Bronchial epithelial cell (primary cell): Measurements from ENCODE around the gene XAGE5. TPM values are rescaled to one million over a fixed set of nuclear protein-coding genes. Genes with fewer than 3 reads are reported as not detected.

Experiments used
- DNase-seq: peaks from one replicate; pipeline ENCODE4 v3.0.0-alpha.2; 2010; ENCODE audit warnings: low read depth
- FAIRE-seq: peaks from 2 replicates; lab custom pipeline; 2011; peaks lifted over from hg19 to GRCh38; lab: Jason Lieb, UNC
- H3K27me3 ChIP-seq: 2 replicates; pipeline ENCODE4 v1.5.1; 2011; ENCODE audit warnings: low read length; ENCODE audit not compliant: control insufficient read depth, insufficient read depth
- H3K36me3 ChIP-seq: 2 replicates; pipeline ENCODE4 v1.5.1; 2011; ENCODE audit warnings: low read length; ENCODE audit not compliant: control insufficient read depth, insufficient read depth
- H3K4me3 ChIP-seq: 2 replicates; pipeline ENCODE4 v1.5.1; 2011; ENCODE audit warnings: mild to moderate bottlenecking, low read depth, low read length, control low read depth
- total RNA-seq: library from RNA; depleted of rRNA; stranded (reverse); fragments of >200 nt; gene quantifications from 2 replicates; pipeline ENCODE4 v1.2.1, GENCODE V29; 2014
- TF ChIP-seq, protein P1 (sequence below): IDR thresholded peaks from 2 replicates; pipeline ENCODE4 v1.5.1; 2011; ENCODE audit warnings: mild to moderate bottlenecking, moderate library complexity, low read length, control low read depth, inconsistent platforms; ENCODE audit not compliant: insufficient read depth, severe bottlenecking

Gene XAGE5
- total RNA-seq, 1 donor from 2014 or later, result not detected

DNA sequence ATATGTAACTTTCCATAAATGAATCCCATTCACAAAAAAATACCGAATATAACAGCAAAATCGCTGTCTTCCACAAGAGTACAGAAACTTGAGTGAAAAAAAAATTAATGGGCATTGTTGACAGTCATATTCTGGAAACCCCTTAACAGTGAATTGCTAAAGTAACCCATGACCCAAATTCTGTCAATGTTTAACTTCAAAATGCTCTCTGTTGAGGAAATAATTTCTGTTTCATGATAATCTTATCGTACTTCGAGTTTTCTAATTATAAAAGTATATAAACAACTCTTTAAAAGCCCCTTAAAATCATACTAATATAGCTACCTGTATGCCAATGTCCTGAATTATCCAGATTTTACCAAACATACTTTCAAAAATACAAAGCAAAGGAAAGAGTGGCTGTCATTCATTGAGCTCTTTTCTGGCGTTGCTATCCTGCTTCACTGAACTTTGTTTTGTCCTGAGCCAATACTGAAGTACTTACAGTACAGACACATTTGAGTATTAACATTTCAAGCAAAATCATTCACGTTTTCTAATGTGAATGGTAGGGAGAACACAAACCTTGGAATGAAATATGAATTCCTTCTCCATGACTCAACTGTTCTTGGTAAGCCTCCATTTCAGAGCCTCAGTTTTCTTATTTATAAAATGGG is 54.4 kb downstream of the XAGE5 start:
- FAIRE-seq (no peak), DNase-seq (no peak)
- Histone ChIP-seq H3K4me3 (no peak overlapping the region), H3K36me3 (no peaks in the 10 kb centered on the region), H3K27me3 (no peaks in the 10 kb centered on the region)
- TF ChIP-seq, protein P1, sequence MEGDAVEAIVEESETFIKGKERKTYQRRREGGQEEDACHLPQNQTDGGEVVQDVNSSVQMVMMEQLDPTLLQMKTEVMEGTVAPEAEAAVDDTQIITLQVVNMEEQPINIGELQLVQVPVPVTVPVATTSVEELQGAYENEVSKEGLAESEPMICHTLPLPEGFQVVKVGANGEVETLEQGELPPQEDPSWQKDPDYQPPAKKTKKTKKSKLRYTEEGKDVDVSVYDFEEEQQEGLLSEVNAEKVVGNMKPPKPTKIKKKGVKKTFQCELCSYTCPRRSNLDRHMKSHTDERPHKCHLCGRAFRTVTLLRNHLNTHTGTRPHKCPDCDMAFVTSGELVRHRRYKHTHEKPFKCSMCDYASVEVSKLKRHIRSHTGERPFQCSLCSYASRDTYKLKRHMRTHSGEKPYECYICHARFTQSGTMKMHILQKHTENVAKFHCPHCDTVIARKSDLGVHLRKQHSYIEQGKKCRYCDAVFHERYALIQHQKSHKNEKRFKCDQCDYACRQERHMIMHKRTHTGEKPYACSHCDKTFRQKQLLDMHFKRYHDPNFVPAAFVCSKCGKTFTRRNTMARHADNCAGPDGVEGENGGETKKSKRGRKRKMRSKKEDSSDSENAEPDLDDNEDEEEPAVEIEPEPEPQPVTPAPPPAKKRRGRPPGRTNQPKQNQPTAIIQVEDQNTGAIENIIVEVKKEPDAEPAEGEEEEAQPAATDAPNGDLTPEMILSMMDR, result no peak

Other genes starting within 250 kb of the XAGE5 start
- not detected in 2 replicates for gene SSX7, start 156.4 kb upstream of the XAGE5 start, total RNA-seq
- gene SSX2, start 104.1 kb upstream of the XAGE5 start, total RNA-seq, result not detected in 2 replicates
- not detected in 2 replicates for gene SSX2B, start 60.0 kb upstream of the XAGE5 start, total RNA-seq
- gene SPANXN5, start 13.9 kb upstream of the XAGE5 start, total RNA-seq, result not detected in 2 replicates
- gene XAGE3, start 56.8 kb downstream of the XAGE5 start, total RNA-seq, result not detected in 2 replicates
- 6.8 and 7.7 TPM in 2 replicates for gene FAM156B, start 86.0 kb downstream of the XAGE5 start, total RNA-seq
- 6.6 and 8.8 TPM in 2 replicates for gene FAM156A, start 147.2 kb downstream of the XAGE5 start, total RNA-seq
- gene GPR173, start 237.5 kb downstream of the XAGE5 start, total RNA-seq, result under 0.01 TPM in 1 of 2 replicates, not detected in the other